BJ (cell line): ENCODE measurements around the gene EID3. TPM values are rescaled to one million over a fixed set of nuclear protein-coding genes. Genes with fewer than 3 reads are reported as not detected.

Source experiments
- CTCF ChIA-PET: fragments of 350-600 bp; formaldehyde crosslinking; extraction: SDS; loops from one replicate; lab custom pipeline; 2021; ENCODE audit warnings: antibody characterized with exemption, inconsistent platforms; lab: Yijun Ruan, JAX
- POLR2A ChIA-PET: fragments of 300-600 bp; sonication (Branson Sonifier 250); formaldehyde crosslinking; extraction: SDS; loops from one replicate; lab custom pipeline; 2021; ENCODE audit warnings: antibody characterized with exemption; lab: Charles Lee
- DNase-seq: peaks from one replicate; pipeline ENCODE4 v3.0.0-alpha.2; 2011; ENCODE audit warnings: low read depth
- H3K27me3 ChIP-seq: 2 replicates; pipeline ENCODE4 v1.6.0; 2011; ENCODE audit warnings: low read length; ENCODE audit not compliant: control insufficient read depth, insufficient read depth
- H3K36me3 ChIP-seq: 2 replicates; pipeline ENCODE4 v1.5.1; 2011; ENCODE audit warnings: low read length; ENCODE audit not compliant: control insufficient read depth, insufficient read depth
- H3K4me3 ChIP-seq: 2 replicates; pipeline ENCODE4 v1.5.1; 2011; ENCODE audit warnings: low read depth, mild to moderate bottlenecking, control low read depth, low read length
- polyA plus RNA-seq: library from polyadenylated mRNA; depleted of rRNA; stranded (reverse); fragments of >200 nt; gene quantifications from 2 replicates; pipeline ENCODE4 v1.2.3, GENCODE V29; 2011
- TF ChIP-seq, protein P1 (sequence below): IDR thresholded peaks from 2 replicates; pipeline ENCODE4 v1.5.1; 2011; ENCODE audit warnings: low read depth, mild to moderate bottlenecking, control low read depth, inconsistent platforms, low read length, moderate library complexity; ENCODE audit not compliant: insufficient read depth

The EID3 gene
- polyA plus RNA-seq, 1 experiment, result 2.0 TPM

DNA sequence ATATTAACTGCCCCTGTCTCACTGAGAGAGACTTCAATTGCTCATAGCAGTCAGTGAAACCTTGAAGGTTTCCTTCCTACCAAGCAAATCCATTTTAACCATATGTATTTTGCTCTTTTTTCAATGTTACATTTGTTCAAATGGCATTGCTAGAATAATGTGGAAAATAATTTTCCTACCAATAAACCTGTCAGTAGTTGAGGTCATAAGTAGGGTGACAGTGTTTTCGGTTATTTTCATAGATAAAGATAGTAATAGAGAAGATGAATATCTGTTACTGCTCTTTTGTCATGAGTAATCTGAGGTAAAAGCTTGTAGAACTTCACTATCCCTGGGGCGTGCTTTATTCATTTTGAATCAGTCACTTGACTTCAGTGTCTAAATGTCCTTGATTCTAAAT lies 32.6 kb downstream of the EID3 start:
- Histone ChIP-seq H3K4me3 (no peak overlapping the region), H3K36me3 (peaks cover 20% of the 10 kb centered on the region), H3K27me3 (no peaks in the 10 kb centered on the region)
- TF ChIP-seq, protein P1, sequence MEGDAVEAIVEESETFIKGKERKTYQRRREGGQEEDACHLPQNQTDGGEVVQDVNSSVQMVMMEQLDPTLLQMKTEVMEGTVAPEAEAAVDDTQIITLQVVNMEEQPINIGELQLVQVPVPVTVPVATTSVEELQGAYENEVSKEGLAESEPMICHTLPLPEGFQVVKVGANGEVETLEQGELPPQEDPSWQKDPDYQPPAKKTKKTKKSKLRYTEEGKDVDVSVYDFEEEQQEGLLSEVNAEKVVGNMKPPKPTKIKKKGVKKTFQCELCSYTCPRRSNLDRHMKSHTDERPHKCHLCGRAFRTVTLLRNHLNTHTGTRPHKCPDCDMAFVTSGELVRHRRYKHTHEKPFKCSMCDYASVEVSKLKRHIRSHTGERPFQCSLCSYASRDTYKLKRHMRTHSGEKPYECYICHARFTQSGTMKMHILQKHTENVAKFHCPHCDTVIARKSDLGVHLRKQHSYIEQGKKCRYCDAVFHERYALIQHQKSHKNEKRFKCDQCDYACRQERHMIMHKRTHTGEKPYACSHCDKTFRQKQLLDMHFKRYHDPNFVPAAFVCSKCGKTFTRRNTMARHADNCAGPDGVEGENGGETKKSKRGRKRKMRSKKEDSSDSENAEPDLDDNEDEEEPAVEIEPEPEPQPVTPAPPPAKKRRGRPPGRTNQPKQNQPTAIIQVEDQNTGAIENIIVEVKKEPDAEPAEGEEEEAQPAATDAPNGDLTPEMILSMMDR, result no peak
- no peak for DNase-seq
- ChIA-PET POLR2A (no interaction called here), CTCF (interaction anchor here (0.7 kb wide), 1 partner anchor 10 kb away, joined by 3 read pairs; no protein-coding TSS in a partner anchor)

DNA sequence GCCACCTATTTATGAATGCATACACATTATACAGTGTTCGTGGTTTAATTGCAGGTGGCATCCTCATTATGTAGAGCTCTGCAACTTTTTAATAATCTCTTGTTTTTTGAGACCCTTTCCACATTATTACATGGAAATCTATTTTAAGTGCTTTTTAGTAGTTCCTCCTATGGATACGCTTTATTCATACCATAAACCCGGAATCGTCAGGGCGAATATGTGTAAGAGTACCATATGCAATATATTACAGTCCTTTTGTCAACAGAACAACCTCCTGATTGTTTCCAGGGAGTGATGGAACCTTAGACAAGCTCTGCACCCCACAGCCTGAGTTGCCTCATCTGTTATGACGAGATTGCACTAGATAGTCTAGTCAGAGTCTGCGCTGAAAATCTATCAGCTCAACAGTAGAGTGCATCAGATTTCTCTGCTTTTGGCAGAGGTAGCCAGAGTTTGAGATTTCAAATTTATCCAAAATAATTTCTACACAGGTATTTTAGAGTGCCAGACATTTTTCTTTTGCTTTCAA lies 33.6 kb downstream of the EID3 start:
- H3K4me3 ChIP-seq, result no peak overlapping the region
- peaks cover 26% of the 10 kb centered on the region for H3K36me3 ChIP-seq
- DNase-seq, result no peak
- ChIA-PET POLR2A (no interaction called here), CTCF (no interaction called here)
- H3K27me3 ChIP-seq, result no peaks in the 10 kb centered on the region
- TF ChIP-seq, protein P1, result no peak

DNA sequence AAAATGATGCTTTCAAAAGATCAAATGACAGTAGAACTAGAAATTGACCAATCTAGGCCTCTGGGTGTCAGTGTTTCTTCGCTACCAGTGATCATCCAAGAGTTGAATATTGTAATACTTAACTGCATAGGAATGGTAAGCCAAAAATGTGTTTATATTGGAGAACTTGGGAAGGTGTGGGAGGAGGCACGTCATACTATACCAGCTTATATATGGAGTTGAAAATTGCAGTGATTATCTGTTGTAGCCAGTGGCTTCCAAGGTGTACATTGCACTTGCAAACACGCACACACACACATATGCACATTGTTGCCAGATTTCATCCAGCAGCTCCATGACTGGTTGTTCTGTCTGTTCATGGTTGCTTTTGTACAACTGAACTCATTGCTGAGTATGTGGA lies 36.1 kb downstream of the EID3 start:
- CTCF ChIA-PET, result interaction anchor here (0.9 to 1.4 kb wide), 5 partner anchors 12 to 456 kb away, joined by 3 to 6 read pairs (median 3); no protein-coding TSS in a partner anchor
- TF ChIP-seq, protein P1, result no peak
- Histone ChIP-seq H3K27me3 (no peaks in the 10 kb centered on the region), H3K36me3 (peaks cover 33% of the 10 kb centered on the region), H3K4me3 (no peak overlapping the region)
- POLR2A ChIA-PET, result interaction anchor here (0.5 to 0.7 kb wide), 2 partner anchors 19 to 330 kb away, joined by 3 to 4 read pairs; no protein-coding TSS in a partner anchor
- DNase-seq, result no peak

DNA sequence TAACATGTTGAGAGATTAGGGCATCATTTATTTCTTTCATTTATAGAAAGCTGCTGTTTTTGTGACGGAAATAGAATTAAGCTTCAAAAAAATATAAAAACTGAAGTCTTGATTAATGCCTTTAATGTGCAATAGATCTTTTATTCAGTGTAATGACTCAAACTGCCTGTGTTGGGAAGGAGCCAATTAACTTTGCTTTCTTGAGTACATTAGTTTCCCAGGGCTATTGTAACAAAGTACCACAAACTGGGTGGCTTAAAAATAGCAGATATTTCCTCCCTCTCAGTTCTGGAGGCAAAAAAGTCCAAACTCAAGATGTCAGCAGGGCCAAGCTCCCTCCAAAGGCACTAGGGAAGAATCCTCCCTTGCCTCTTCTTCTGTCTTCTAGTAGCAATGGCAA lies 36.6 kb downstream of the EID3 start:
- CTCF ChIA-PET, result interaction anchor here (0.5 to 2.7 kb wide), 7 partner anchors 12 to 456 kb away, joined by 3 to 10 read pairs (median 3); no protein-coding TSS in a partner anchor
- H3K4me3 ChIP-seq, result no peak overlapping the region
- POLR2A ChIA-PET, result interaction anchor here (0.7 kb wide), 1 partner anchor 331 kb away, joined by 3 read pairs; no protein-coding TSS in a partner anchor
- no peaks in the 10 kb centered on the region for H3K27me3 ChIP-seq
- TF ChIP-seq, protein P1, result no peak
- peaks cover 34% of the 10 kb centered on the region for H3K36me3 ChIP-seq
- DNase-seq, result no peak

DNA sequence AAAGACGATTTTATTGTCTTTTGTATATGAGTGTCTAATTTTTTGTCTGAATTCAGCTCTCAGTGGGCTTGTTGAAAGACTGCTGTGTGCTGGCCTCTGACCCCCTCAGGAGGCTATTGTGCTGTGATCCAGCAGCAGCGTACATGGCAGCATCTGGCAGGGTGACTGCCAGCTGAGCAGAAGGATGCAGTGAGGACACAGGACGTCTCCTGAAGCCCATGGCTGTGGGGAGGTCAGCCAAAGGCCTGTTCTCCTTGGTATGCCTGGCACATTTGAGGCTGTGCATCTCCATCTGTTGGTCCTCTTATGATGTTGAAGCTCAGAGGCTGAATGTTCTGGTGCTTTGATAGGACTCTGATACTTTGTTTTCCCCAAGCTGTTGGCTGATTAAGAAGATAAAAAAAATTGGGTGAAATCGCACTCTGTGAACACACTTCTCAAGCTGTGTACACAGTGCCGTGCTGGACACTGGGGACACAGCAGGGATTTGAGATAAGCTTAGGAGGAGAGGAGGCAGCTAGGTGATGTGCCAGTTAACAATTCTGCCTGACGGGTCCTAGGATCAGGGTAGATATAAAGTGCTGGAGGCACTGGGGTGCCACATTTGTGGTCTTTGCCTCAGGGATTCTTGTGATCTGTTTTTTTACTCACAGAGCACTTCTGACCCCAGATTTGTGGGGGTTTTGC lies 37.5 kb downstream of the EID3 start:
- ChIA-PET POLR2A (no interaction called here), CTCF (interaction anchor here (0.5 to 2.7 kb wide), 6 partner anchors 11 to 200 kb away, joined by 3 to 10 read pairs (median 3); no protein-coding TSS in a partner anchor)
- peaks cover 33% of the 10 kb centered on the region for H3K36me3 ChIP-seq

More for the DNA sequence above, 37.5 kb downstream of the EID3 start:
- DNase-seq, result no peak
- no peaks in the 10 kb centered on the region for H3K27me3 ChIP-seq
- TF ChIP-seq, protein P1, result no peak
- H3K4me3 ChIP-seq, result no peak overlapping the region
